ENCODE measurements around the gene LCOR.

DNA sequence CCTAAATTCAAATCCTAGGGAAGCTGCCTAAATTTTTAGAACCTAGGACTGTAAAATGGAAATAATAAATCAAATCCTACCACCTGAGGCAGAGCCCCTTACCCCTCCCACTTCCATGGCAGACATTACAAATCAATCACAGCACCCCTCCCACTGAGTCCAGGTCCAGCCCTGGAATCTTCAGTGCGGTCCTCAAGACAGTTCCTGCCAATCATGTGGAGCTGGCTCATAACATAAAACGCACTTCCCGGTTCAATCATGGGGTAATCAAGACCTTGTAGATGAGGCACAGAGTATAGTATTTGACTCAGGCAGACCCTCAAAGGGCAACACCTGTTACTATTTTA lies 196.7 kb downstream of the LCOR start:
- TF ChIP-seq MAX (IDR thresholded peaks at IDR 0.05; ENCODE audit: low read depth, low read length) (no peak), CTCF (IDR thresholded peaks at IDR 0.05; ENCODE audit: low read depth, low read length) (no peak)

Data from NB4 (cell line).